GM19463 (cell line): Measurements from ENCODE around the gene UBFD1.
"Not testable (repeated sequence)": the region's sequence is repeated elsewhere in the genome, so short reads cannot be mapped to it uniquely, and the experiment has no call there.

Experiments
- ATAC-seq: cut with Tn5 transposase; IDR thresholded peaks from one replicate; pipeline ENCODE4 v1.9.1; 2021; ENCODE audit warnings: mild to moderate bottlenecking, moderate library complexity; ENCODE audit not compliant: unreplicated experiment

Gene UBFD1

GRCh38 chr16:23564575-23565363 lies 7.2 kb downstream of the UBFD1 start:
- no peak for ATAC-seq

GRCh38 chr16:23566724-23567123 lies 9.2 kb downstream of the UBFD1 start:
- no peak for ATAC-seq

- no peak for ATAC-seq
These were observed 10.1 kb downstream of the UBFD1 start for GRCh38 chr16:23567602-23568001.

GRCh38 chr16:23570992-23571632 lies 13.6 kb downstream of the UBFD1 start:
- ATAC-seq: no peak

- ATAC-seq: no peak
These were observed 14.4 kb downstream of the UBFD1 start for GRCh38 chr16:23571895-23572294.

- no peak for ATAC-seq
These were observed 14.9 kb downstream of the UBFD1 start for GRCh38 chr16:23572394-23572793.

DNA sequence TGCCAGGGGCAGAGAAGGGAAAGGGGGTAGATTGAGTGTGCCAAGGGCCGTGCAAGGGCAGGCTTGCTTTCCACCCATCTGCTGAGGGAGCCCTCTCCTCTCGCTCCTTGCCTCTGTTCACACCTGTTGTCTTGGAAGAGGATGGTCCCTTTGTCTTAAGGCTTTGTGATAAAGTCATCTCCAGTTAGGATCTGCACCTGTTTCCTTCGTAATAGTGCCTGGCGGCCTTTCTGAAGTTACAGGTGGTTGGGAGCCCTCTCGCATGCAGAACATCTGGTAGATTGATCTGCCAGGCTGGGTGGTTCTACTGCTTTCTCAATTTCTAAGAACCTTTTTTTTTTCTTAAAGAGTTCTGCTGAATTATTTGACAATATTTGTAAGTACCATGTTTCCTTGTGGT lies 16.3 kb downstream of the UBFD1 start:
- no peak for ATAC-seq

DNA sequence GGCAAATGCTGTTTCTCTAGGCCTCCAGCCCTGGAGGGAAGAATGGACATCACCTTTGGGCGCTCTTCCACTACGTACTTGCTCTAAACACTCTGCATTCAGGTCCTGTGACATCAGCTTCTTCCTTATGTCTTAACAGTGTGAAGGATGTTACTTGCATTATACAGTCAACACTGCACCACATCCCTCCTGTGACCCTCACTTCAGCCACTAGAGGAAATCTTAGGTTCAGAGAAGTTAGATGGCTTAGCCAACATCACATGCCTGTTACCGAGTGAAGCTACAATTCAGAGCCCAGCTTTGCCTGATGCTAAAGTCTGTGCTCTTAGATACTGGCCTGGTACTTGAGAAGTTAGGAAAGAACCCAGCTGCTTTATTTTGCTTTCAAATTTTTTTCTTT lies 18.3 kb downstream of the UBFD1 start:
- no peak for ATAC-seq

- ATAC-seq: no peak
These were observed 20.0 kb downstream of the UBFD1 start for GRCh38 chr16:23577493-23577892.

- ATAC-seq: no peak
These were observed 20.7 kb downstream of the UBFD1 start for GRCh38 chr16:23578101-23578830.

DNA sequence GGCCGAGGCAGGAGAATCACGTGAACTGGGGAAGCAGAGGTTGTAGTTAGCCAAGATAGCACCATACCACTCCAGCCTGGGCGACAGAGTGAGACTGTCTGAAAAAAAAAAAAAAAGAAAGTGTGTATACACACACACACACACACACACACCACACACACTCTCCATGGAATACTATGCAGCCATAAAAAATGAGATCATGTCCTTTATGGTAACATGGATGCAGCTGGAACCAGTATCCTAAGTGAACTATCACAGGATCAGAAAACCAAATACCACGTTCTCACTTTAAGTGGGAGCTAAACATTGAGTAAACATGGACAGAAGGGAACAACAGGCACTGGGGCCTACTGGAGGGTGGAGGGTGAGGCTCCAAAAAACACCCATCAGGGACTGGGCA lies 21.8 kb downstream of the UBFD1 start:
- no peak for ATAC-seq

DNA sequence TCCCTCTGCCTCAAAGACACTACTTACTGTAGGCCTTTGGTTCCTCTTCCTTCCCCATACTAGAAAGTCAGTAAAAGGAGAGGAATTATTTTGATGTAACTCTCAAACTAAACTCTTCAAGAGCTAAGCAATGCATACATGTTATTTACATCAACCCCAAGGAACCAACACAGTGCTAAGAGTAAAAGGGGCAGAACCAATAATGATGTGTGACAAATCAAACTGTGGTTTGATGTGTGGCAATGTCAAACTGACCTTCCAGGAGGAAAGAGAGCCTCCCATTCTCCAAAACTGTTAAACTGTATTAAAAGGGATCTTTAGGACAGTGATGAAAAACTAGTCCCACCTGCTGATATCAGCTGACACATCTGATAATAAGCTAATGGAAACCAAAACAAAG lies 22.9 kb downstream of the UBFD1 start:
- no peak for ATAC-seq

GRCh38 chr16:23581764-23582163 lies 24.2 kb downstream of the UBFD1 start:
- ATAC-seq: no peak

DNA sequence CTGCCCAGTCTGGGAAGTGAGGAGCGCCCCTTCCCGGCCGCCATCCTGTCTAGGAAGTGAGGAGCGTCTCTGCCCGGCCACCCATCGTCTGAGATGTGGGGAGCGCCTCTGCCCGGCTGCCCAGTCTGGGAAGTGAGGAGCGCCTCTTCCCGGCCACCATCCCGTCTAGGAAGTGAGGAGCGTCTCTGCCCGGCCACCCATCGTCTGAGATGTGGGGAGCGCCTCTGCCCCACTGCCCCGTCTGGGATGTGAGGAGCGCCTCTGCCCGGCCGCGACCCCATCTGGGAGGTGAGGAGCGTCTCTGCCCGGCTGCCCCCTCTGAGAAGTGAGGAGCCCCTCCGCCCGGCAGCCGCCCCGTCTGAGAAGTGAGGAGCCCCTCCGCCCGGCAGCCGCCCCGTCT lies 25.7 kb downstream of the UBFD1 start:
- ATAC-seq: not testable (repeated sequence)

GRCh38 chr16:23584186-23585076 lies 26.9 kb downstream of the UBFD1 start:
- no peak for ATAC-seq

- ATAC-seq: no peak
These were observed 30.2 kb downstream of the UBFD1 start for GRCh38 chr16:23587726-23588125.

DNA sequence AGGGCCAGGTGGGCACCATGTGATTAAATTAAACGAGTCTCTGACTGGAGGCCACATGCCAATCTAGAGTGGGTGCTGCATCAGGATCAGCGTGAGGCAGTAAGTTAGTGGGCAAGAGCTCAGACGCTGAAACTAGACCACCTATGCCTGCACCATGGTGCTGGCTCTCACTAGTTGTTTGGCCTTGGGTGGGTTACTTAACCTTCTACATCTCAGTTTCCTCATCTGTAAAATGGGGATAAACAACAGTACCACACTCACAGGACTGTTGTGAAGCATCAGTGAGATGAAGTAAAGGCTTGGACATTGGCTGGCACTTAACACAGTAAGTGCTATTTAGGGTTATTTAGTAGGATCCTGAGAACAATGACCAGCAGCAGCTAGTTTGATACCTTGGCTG lies 32.7 kb downstream of the UBFD1 start:
- no peak for ATAC-seq

GRCh38 chr16:23594186-23594585 lies 36.7 kb downstream of the UBFD1 start:
- no peak for ATAC-seq

GRCh38 chr16:23595246-23595950 lies 37.9 kb downstream of the UBFD1 start:
- ATAC-seq: no peak
